Measurements from ENCODE around the gene MATCAP1. TPM values are rescaled to one million over a fixed set of nuclear protein-coding genes. Genes with fewer than 3 reads are reported as not detected.

Gene MATCAP1
- total and polyA plus RNA-seq, 10 of the 15 experiments (the other 5 are each of a cell fraction or from before 2014, with no cell fraction given), result 2.8 to 25.8 (median 8.6) TPM

DNA sequence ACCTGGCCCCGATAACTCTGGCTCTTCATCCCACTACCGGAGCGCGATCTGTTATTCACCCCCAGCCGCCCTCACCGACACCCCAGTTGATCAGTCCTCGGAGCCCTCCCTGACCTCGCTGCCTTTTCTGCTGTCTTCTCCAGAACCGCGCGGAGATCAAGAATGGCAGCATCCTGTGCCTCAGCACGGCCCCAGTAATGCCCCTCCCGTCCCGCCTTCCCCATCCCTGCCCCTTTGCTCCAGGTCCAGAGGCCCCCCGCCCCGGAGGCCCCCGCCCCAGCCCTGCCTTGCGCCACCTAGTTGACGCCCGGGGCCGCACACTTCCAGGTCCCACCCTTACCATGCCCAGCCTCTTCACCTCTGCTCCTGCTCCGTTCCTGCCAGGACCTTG lies 16.0 kb upstream of the MATCAP1 start (continued):
- TF ChIP-seq, protein P1, sequence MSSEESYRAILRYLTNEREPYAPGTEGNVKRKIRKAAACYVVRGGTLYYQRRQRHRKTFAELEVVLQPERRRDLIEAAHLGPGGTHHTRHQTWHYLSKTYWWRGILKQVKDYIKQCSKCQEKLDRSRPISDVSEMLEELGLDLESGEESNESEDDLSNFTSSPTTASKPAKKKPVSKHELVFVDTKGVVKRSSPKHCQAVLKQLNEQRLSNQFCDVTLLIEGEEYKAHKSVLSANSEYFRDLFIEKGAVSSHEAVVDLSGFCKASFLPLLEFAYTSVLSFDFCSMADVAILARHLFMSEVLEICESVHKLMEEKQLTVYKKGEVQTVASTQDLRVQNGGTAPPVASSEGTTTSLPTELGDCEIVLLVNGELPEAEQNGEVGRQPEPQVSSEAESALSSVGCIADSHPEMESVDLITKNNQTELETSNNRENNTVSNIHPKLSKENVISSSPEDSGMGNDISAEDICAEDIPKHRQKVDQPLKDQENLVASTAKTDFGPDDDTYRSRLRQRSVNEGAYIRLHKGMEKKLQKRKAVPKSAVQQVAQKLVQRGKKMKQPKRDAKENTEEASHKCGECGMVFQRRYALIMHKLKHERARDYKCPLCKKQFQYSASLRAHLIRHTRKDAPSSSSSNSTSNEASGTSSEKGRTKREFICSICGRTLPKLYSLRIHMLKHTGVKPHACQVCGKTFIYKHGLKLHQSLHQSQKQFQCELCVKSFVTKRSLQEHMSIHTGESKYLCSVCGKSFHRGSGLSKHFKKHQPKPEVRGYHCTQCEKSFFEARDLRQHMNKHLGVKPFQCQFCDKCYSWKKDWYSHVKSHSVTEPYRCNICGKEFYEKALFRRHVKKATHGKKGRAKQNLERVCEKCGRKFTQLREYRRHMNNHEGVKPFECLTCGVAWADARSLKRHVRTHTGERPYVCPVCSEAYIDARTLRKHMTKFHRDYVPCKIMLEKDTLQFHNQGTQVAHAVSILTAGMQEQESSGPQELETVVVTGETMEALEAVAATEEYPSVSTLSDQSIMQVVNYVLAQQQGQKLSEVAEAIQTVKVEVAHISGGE (CRISPR knock-in tag; IDR thresholded peaks at IDR 0.05), result no peak
- TF ChIP-seq, protein P2, sequence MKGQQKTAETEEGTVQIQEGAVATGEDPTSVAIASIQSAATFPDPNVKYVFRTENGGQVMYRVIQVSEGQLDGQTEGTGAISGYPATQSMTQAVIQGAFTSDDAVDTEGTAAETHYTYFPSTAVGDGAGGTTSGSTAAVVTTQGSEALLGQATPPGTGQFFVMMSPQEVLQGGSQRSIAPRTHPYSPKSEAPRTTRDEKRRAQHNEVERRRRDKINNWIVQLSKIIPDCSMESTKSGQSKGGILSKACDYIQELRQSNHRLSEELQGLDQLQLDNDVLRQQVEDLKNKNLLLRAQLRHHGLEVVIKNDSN (IDR thresholded peaks at IDR 0.05; ENCODE audit: borderline replicate concordance, extremely low read length, insufficient read depth, low read depth, low read length), result no peak
- no peak for TF ChIP-seq MEF2A (IDR thresholded peaks at IDR 0.05; ENCODE audit: insufficient read depth, low read depth, low read length)
- TF ChIP-seq, protein P3, sequence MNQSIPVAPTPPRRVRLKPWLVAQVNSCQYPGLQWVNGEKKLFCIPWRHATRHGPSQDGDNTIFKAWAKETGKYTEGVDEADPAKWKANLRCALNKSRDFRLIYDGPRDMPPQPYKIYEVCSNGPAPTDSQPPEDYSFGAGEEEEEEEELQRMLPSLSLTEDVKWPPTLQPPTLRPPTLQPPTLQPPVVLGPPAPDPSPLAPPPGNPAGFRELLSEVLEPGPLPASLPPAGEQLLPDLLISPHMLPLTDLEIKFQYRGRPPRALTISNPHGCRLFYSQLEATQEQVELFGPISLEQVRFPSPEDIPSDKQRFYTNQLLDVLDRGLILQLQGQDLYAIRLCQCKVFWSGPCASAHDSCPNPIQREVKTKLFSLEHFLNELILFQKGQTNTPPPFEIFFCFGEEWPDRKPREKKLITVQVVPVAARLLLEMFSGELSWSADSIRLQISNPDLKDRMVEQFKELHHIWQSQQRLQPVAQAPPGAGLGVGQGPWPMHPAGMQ (IDR thresholded peaks at IDR 0.05; ENCODE audit: borderline replicate concordance), result no peak
- TF ChIP-seq, protein P4, sequence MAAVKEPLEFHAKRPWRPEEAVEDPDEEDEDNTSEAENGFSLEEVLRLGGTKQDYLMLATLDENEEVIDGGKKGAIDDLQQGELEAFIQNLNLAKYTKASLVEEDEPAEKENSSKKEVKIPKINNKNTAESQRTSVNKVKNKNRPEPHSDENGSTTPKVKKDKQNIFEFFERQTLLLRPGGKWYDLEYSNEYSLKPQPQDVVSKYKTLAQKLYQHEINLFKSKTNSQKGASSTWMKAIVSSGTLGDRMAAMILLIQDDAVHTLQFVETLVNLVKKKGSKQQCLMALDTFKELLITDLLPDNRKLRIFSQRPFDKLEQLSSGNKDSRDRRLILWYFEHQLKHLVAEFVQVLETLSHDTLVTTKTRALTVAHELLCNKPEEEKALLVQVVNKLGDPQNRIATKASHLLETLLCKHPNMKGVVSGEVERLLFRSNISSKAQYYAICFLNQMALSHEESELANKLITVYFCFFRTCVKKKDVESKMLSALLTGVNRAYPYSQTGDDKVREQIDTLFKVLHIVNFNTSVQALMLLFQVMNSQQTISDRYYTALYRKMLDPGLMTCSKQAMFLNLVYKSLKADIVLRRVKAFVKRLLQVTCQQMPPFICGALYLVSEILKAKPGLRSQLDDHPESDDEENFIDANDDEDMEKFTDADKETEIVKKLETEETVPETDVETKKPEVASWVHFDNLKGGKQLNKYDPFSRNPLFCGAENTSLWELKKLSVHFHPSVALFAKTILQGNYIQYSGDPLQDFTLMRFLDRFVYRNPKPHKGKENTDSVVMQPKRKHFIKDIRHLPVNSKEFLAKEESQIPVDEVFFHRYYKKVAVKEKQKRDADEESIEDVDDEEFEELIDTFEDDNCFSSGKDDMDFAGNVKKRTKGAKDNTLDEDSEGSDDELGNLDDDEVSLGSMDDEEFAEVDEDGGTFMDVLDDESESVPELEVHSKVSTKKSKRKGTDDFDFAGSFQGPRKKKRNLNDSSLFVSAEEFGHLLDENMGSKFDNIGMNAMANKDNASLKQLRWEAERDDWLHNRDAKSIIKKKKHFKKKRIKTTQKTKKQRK (IDR thresholded peaks at IDR 0.05; ENCODE audit: low read depth, low read length), result no peak
- TF ChIP-seq, protein P5, sequence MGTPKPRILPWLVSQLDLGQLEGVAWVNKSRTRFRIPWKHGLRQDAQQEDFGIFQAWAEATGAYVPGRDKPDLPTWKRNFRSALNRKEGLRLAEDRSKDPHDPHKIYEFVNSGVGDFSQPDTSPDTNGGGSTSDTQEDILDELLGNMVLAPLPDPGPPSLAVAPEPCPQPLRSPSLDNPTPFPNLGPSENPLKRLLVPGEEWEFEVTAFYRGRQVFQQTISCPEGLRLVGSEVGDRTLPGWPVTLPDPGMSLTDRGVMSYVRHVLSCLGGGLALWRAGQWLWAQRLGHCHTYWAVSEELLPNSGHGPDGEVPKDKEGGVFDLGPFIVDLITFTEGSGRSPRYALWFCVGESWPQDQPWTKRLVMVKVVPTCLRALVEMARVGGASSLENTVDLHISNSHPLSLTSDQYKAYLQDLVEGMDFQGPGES (IDR thresholded peaks at IDR 0.05), result no peak
- TF ChIP-seq GATAD2B (conservative IDR thresholded peaks at IDR 0.05; ENCODE audit: low read depth), result no peak
- no peak for TF ChIP-seq NRF1 (conservative IDR thresholded peaks at IDR 0.05; ENCODE audit: low read depth, low read length)
- no peak for TF ChIP-seq TCF3 (IDR thresholded peaks at IDR 0.05; ENCODE audit: borderline replicate concordance, insufficient read depth, low read depth, low read length)
- no peak for TF ChIP-seq SMARCA5 (IDR thresholded peaks at IDR 0.05)
- TF ChIP-seq, protein P6, sequence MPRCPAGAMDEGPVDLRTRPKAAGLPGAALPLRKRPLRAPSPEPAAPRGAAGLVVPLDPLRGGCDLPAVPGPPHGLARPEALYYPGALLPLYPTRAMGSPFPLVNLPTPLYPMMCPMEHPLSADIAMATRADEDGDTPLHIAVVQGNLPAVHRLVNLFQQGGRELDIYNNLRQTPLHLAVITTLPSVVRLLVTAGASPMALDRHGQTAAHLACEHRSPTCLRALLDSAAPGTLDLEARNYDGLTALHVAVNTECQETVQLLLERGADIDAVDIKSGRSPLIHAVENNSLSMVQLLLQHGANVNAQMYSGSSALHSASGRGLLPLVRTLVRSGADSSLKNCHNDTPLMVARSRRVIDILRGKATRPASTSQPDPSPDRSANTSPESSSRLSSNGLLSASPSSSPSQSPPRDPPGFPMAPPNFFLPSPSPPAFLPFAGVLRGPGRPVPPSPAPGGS (IDR thresholded peaks at IDR 0.05; ENCODE audit: borderline replicate concordance, insufficient read depth, low read depth, low read length, poor library complexity, severe bottlenecking), result no peak
- TF ChIP-seq BHLHE40 (IDR thresholded peaks at IDR 0.05; ENCODE audit: borderline replicate concordance in 1 of 2, low read depth in 2 of 2, low read length in 1 of 2), result no peak
- TF ChIP-seq, protein P7, sequence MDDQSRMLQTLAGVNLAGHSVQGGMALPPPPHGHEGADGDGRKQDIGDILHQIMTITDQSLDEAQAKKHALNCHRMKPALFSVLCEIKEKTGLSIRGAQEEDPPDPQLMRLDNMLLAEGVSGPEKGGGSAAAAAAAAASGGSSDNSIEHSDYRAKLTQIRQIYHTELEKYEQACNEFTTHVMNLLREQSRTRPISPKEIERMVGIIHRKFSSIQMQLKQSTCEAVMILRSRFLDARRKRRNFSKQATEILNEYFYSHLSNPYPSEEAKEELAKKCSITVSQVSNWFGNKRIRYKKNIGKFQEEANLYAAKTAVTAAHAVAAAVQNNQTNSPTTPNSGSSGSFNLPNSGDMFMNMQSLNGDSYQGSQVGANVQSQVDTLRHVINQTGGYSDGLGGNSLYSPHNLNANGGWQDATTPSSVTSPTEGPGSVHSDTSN (IDR thresholded peaks at IDR 0.05; ENCODE audit: insufficient replicate concordance, low read depth, low read length), result no peak
- TF ChIP-seq POLR2AphosphoS2 (IDR thresholded peaks at IDR 0.05; ENCODE audit: low read depth, low read length), result no peak
- no peak for TF ChIP-seq BACH1 (IDR thresholded peaks at IDR 0.05; ENCODE audit: borderline replicate concordance)
- TF ChIP-seq KAT2A (conservative IDR thresholded peaks at IDR 0.05; ENCODE audit: control insufficient read depth, low read depth, low read length), result no peak
